Muscle layer of colon (tissue), 2 donors: ENCODE results near the gene GALC.

Experiments used
- H3K27ac ChIP-seq: one replicate; pipeline ENCODE4 v1.7.0; 2013; ENCODE audit warnings: low read depth, mild to moderate bottlenecking, low read length, moderate library complexity
- H3K27me3 ChIP-seq, 2 donors: one replicate each; pipeline ENCODE4 v1.7.0; 2013; ENCODE audit warnings: low read length in 2 of 2, mild to moderate bottlenecking in 2 of 2; ENCODE audit not compliant: insufficient read depth in 2 of 2, control insufficient read depth in 1 of 2
- H3K36me3 ChIP-seq: one replicate; pipeline ENCODE4 v1.7.0; 2013; ENCODE audit warnings: mild to moderate bottlenecking, low read length; ENCODE audit not compliant: insufficient read depth
- H3K4me1 ChIP-seq: one replicate; pipeline ENCODE4 v1.7.0; 2013; ENCODE audit warnings: mild to moderate bottlenecking, low read length; ENCODE audit not compliant: insufficient read depth
- H3K4me3 ChIP-seq, 2 donors: one replicate each; pipeline ENCODE4 v1.7.0; 2013; ENCODE audit warnings: low read length in 2 of 2, low read depth in 1 of 2, mild to moderate bottlenecking in 1 of 2, moderate library complexity in 1 of 2
- H3K9ac ChIP-seq: one replicate; pipeline ENCODE4 v1.7.0; 2013; ENCODE audit warnings: low read length
- H3K9me3 ChIP-seq: one replicate; pipeline ENCODE4 v1.7.0; 2013; ENCODE audit warnings: mild to moderate bottlenecking, low read length
- donor health status: abdominal sarcoma.
- donor health status: Adenocarcinoma of cecum.

Gene GALC

DNA sequence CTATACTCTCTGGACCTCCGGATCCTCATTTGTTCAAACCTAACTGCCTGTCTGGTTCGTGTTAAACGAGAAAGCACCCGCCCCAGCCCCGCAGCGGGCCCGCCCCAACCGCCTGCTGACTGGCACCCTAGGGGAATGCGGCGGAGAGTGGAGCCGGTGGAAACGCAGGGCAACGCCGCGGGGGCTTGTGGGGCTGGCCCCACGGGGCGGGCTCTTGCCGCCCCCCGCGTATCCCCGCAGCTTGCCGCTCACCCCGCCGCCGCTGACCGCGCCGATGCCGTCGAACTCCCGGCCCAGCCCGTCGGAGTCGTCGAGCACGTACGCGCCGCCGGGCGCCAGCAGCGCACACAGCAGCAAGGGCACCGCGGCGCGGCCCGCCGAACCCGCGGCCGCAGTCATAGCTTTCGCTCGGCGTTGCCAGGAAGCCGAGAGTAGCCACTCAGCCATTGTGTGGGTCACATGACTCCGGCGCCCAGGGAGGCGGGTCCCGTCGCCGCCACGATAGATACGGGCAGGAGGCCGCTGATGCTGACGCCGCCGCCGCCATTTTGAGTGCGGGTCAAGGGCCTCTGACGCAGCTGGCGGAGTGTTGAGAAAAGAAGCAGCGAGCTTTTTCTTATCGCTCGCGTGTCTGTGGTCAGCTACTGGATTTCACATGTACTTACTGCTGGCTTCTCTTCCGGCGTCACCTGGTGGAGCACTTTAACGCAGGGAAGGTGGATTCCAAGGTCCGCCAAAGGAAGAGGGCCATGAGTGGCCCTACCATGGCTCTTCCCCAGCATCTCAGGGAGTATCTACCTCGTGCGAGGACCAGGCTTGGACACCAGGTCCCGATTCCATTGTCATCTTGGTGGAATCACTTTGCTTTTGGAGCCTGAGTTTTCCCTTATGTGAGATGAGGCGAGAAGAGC is at the start of gene GALC:
Gene GALC (minus strand): TSS at position 465 of the 911 bp plus-strand sequence. CDS start 18 bp downstream, at position 447.
- peaks cover 13% of the 10 kb centered on the region for H3K4me1 ChIP-seq
- no peaks in the 10 kb centered on the region for H3K9me3 ChIP-seq
- no peaks in the 10 kb centered on the region for H3K27me3 ChIP-seq
- H3K36me3 ChIP-seq: no peaks in the 10 kb centered on the region
- peak within 1 kb of the TSS; percentile 95 for H3K27ac ChIP-seq
- H3K4me3 ChIP-seq: peak within 1 kb of the TSS; percentile 72 to 98
- peak within 1 kb of the TSS; percentile 40 for H3K9ac ChIP-seq

DNA sequence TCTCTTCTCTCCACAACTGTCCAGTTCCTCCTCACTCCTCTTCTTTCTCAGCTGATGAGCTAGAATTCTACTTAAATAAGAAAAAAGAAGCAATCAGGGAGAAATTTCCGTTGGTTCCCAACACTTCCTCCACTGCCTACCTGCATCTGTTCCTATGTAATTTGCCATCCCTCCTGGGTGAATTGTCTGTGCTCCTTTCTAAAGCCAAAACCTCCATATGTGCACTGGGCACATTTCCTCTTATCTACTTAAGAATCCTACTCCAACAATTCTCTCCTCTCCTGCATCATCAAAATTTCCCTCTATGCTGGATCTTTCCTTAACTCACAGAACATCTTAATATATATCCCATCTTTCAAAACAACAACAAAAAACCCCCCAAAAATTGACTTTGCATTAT is 47.2 kb upstream of the GALC start:
- Histone ChIP-seq H3K27ac (no peak overlapping the region), H3K27me3 (no peaks in the 10 kb centered on the region), H3K36me3 (no peaks in the 10 kb centered on the region), H3K9ac (no peak overlapping the region), H3K4me1 (no peaks in the 10 kb centered on the region), H3K9me3 (no peaks in the 10 kb centered on the region), H3K4me3 (no peak overlapping the region)

GRCh38 chr14:88039197-88039596 is 46.2 kb upstream of the GALC start:
- Histone ChIP-seq H3K4me1 (no peaks in the 10 kb centered on the region), H3K4me3 (no peak overlapping the region), H3K36me3 (no peaks in the 10 kb centered on the region), H3K27me3 (no peaks in the 10 kb centered on the region), H3K9ac (no peak overlapping the region), H3K9me3 (no peaks in the 10 kb centered on the region), H3K27ac (no peak overlapping the region)

DNA sequence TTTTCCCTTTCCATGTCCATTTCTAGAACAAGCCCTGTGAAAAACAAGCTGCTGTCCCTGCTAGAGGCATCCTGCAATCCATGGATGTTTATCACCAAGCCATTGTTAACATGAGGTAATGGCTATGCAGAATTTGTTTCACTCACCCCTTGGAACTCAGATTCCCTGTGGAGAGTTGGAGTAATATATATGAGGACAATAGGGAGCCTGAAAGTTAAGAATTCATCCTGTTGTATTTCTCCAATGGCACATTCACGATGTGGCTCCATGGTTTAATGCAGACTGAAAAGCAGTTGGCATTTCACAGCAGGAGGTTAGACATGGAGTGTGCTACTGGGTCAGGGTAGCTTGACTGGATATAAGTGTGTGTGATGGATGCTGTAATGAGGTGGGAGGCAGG is 44.3 kb upstream of the GALC start:
- H3K4me3 ChIP-seq: no peak overlapping the region
- H3K4me1 ChIP-seq: no peaks in the 10 kb centered on the region
- H3K9me3 ChIP-seq: no peaks in the 10 kb centered on the region
- no peak overlapping the region for H3K9ac ChIP-seq
- no peaks in the 10 kb centered on the region for H3K27me3 ChIP-seq
- no peaks in the 10 kb centered on the region for H3K36me3 ChIP-seq
- H3K27ac ChIP-seq: no peak overlapping the region

DNA sequence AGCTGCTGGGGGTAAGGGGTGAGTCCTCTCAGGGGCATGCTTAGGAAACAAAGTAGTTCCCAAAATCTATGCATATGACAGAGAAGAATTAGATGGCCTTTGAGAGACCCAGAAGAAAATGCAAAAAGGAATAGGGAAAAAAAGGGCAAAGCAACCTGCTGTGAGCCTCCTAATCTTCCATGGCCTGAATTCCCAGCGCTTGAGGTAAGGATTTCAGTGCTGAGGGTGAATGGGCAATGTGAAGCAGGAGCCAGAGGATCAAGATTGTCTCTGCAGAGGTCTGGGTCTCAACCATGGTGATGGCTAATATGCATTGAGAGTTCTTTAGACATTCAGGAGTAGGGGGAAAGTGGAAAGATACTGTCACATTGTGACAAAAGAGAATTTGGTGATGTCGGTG is 43.4 kb upstream of the GALC start:
- H3K9me3 ChIP-seq: no peaks in the 10 kb centered on the region
- H3K36me3 ChIP-seq: no peaks in the 10 kb centered on the region
- no peak overlapping the region for H3K9ac ChIP-seq
- H3K27me3 ChIP-seq: no peaks in the 10 kb centered on the region
- H3K4me3 ChIP-seq: no peak overlapping the region
- no peaks in the 10 kb centered on the region for H3K4me1 ChIP-seq
- H3K27ac ChIP-seq: no peak overlapping the region

DNA sequence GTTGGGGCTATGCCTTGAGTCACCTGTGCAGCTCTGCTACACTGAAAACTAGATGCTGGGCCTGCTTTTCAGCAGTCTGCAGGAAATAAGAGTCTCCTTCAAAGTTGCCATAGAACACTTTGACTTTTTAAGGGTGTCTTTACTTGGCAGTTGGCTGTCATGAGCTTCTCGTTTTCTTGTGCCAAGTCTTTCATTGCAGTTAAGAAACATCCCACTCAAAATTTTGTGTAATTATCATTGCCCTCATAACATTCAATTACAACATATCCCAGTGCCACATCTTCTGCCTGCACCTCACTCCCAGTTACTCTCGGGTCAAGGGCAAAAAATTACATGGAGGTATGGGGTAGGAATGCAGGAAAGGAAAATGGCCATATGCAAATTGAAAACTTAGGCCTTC is 41.1 kb upstream of the GALC start:
- Histone ChIP-seq H3K9ac (no peak overlapping the region), H3K27ac (no peak overlapping the region), H3K27me3 (no peaks in the 10 kb centered on the region), H3K4me1 (no peaks in the 10 kb centered on the region), H3K4me3 (no peak overlapping the region), H3K36me3 (no peaks in the 10 kb centered on the region), H3K9me3 (no peaks in the 10 kb centered on the region)

- no peaks in the 10 kb centered on the region for H3K36me3 ChIP-seq
- H3K27ac ChIP-seq: no peak overlapping the region
- H3K9me3 ChIP-seq: no peaks in the 10 kb centered on the region
- no peaks in the 10 kb centered on the region for H3K27me3 ChIP-seq
- H3K4me3 ChIP-seq: no peak overlapping the region
- no peaks in the 10 kb centered on the region for H3K4me1 ChIP-seq
- H3K9ac ChIP-seq: no peak overlapping the region
Observed at GRCh38 chr14:88032373-88032772, 39.4 kb upstream of the GALC start.

GRCh38 chr14:88030892-88031291 is 37.9 kb upstream of the GALC start:
- no peaks in the 10 kb centered on the region for H3K9me3 ChIP-seq
- H3K36me3 ChIP-seq: no peaks in the 10 kb centered on the region
- no peak overlapping the region for H3K4me3 ChIP-seq
- H3K4me1 ChIP-seq: no peaks in the 10 kb centered on the region
- no peaks in the 10 kb centered on the region for H3K27me3 ChIP-seq
- H3K27ac ChIP-seq: no peak overlapping the region
- no peak overlapping the region for H3K9ac ChIP-seq

GRCh38 chr14:88030079-88030478 is 37.1 kb upstream of the GALC start:
- H3K9me3 ChIP-seq: no peaks in the 10 kb centered on the region
- no peaks in the 10 kb centered on the region for H3K27me3 ChIP-seq
- no peak overlapping the region for H3K27ac ChIP-seq
- H3K4me1 ChIP-seq: no peaks in the 10 kb centered on the region
- no peak overlapping the region for H3K9ac ChIP-seq
- no peaks in the 10 kb centered on the region for H3K36me3 ChIP-seq
- H3K4me3 ChIP-seq: no peak overlapping the region

GRCh38 chr14:88029500-88029899 is 36.5 kb upstream of the GALC start:
- H3K4me3 ChIP-seq: no peak overlapping the region

DNA sequence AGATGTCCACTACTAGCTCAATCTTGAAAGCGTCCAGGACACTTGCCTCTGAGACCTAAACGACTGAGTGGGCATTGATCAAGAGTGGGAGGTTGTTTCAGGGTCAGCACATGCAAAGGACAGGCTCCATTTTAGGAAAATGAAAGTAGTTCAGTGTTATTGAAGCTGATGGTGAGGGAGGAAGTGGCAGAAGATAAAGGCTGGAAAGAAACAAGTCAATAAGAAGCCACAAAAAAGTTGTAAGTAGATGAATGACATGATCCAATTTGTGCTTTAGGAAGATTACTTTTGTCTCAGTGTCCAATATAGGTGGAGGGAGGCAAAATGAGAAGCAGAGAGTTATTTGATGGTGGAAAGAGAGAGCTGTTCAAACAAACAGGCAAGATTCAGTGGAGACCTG is 33.9 kb upstream of the GALC start:
- H3K36me3 ChIP-seq: no peaks in the 10 kb centered on the region
- H3K27ac ChIP-seq: no peak overlapping the region
- H3K9ac ChIP-seq: no peak overlapping the region
- no peaks in the 10 kb centered on the region for H3K4me1 ChIP-seq
- no peaks in the 10 kb centered on the region for H3K27me3 ChIP-seq
- H3K9me3 ChIP-seq: no peaks in the 10 kb centered on the region
- no peak overlapping the region for H3K4me3 ChIP-seq

More at GRCh38 chr14:88029500-88029899, 36.5 kb upstream of the GALC start:
- H3K9me3 ChIP-seq: no peaks in the 10 kb centered on the region
- no peak overlapping the region for H3K27ac ChIP-seq
- no peaks in the 10 kb centered on the region for H3K27me3 ChIP-seq
- H3K9ac ChIP-seq: no peak overlapping the region
- no peaks in the 10 kb centered on the region for H3K4me1 ChIP-seq
- no peaks in the 10 kb centered on the region for H3K36me3 ChIP-seq

DNA sequence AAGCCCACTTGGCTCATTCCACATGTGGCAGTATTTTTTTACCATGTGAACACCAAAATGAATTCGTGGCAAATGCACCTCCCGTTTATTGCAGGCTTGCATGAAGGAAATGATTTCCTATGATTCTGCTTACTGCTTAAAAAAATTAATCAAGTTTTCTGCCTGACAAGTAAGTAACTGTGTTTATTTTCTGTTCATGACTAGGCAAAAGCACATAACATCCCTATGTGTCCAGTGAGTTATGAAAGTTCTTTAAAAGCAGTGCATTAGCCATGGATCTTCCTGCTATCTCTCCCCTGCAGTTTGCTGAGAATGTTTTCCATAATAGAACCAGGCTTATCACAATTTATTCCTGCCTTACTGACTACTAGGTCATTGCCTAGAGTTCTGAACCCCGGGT is 32.3 kb upstream of the GALC start:
- no peaks in the 10 kb centered on the region for H3K9me3 ChIP-seq
- no peak overlapping the region for H3K9ac ChIP-seq
- H3K27ac ChIP-seq: no peak overlapping the region
- no peaks in the 10 kb centered on the region for H3K27me3 ChIP-seq
- H3K4me3 ChIP-seq: no peak overlapping the region
- H3K36me3 ChIP-seq: no peaks in the 10 kb centered on the region
- H3K4me1 ChIP-seq: no peaks in the 10 kb centered on the region
